HL-60 (cell line): Measurements from ENCODE around the gene CELF2.

Experiments
- DNase-seq, 2 experiments: peaks; one replicate each; pipeline ENCODE4 v3.0.0-alpha.2; 2010 to 2020; ENCODE audit warnings: low read depth in 1 of 2, low spot score in 1 of 2
- H3K27ac ChIP-seq: fragments of 250-450 bp; sonication (Bioruptor Pico); replicated peaks from 2 replicates; pipeline ENCODE4 v1.5.1; 2020; ENCODE audit warnings: mild to moderate bottlenecking, moderate library complexity
- H3K27me3 ChIP-seq: fragments of 250-450 bp; sonication (Bioruptor Pico); 2 replicates; pipeline ENCODE4 v1.5.1; 2021; ENCODE audit warnings: mild to moderate bottlenecking, moderate library complexity; ENCODE audit not compliant: insufficient read depth, poor library complexity, severe bottlenecking
- H3K4me3 ChIP-seq: replicated peaks from 2 replicates; pipeline ENCODE4 v1.5.1; 2011; ENCODE audit warnings: mild to moderate bottlenecking, control low read depth, low read length; ENCODE audit not compliant: insufficient read depth
- GABPA ChIP-seq: IDR thresholded peaks from 2 replicates; pipeline ENCODE4 v1.6.1; 2012; ENCODE audit warnings: low read depth
- POLR2AphosphoS5 ChIP-seq: IDR thresholded peaks from 2 replicates; pipeline ENCODE4 v1.6.1; 2012; ENCODE audit warnings: low read depth
- SPI1 ChIP-seq: IDR thresholded peaks from 2 replicates; pipeline ENCODE4 v1.6.1; 2012; ENCODE audit warnings: low read depth, mild to moderate bottlenecking, borderline replicate concordance
- TF ChIP-seq, protein P1 (sequence below): IDR thresholded peaks from one replicate; pipeline ENCODE4 v1.5.1; 2011; ENCODE audit warnings: low read length, control low read depth, inconsistent platforms; ENCODE audit not compliant: insufficient read depth
- TF ChIP-seq, protein P2 (sequence below): IDR thresholded peaks from 2 replicates; pipeline ENCODE4 v1.6.1; 2012; ENCODE audit warnings: low read depth; ENCODE audit not compliant: insufficient replicate concordance

Gene CELF2

DNA sequence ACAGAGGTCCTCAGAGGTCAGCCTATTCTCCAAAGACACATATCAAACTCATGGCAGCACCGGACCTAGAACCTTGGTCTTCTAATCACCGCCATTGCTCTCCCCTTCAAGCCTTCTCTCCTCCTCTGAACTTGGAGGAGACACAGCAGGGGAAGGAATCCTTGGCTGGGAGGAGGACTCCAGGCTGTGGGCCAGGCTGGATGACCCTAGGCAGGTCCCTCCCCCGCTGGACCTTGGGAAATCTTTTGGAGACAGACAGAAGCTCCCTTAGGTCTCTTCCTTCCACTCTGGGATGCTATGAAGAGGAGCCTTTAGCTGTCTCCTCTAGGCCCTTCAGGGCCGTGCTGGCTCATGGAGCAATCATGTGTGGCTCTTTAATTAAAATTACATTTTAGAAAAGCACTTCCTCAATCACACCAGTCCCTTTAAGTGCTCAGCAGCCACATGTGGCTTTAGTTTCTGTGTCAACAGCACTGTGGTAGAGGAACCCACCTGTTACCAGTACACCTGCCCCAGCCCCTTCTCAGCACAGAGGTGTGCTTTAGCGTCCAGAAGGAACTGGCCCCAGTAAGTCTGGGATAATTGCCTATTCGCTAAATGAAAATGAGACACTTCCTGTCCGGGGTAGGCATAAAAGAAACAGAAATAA is 238.2 kb downstream of the CELF2 start:
- no peak overlapping the region for H3K27ac ChIP-seq
- H3K27me3 ChIP-seq: no peaks in the 10 kb centered on the region
- no peak overlapping the region for H3K4me3 ChIP-seq
- TF ChIP-seq GABPA: no peak
- peak; percentile 65; the same call in 1 of the 2 replicates for TF ChIP-seq SPI1
- DNase-seq: peak in 1 of 2 experiments; percentile 7

DNA sequence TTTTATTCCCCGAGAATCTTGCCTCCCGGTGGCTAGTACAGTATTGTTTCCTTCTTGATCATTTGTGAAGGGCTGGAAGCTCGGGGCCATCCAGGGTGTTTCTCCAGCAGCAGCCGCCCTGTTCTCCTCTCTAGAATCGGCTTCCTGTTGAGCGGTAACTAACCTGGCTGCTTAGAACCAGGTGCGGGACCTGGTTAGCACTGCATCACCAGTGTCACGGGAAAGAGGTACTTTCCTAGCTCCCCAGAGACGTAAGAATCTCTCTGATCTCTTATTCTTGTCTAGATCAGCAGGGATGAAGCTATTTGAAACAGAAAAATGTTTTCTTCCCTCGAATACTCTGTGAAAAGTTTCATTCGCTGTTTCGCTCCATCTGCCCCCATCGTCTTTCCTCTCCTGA is 239.2 kb downstream of the CELF2 start:
- no peak overlapping the region for H3K4me3 ChIP-seq
- H3K27ac ChIP-seq: no peak overlapping the region
- no peak for DNase-seq
- TF ChIP-seq, protein P1, sequence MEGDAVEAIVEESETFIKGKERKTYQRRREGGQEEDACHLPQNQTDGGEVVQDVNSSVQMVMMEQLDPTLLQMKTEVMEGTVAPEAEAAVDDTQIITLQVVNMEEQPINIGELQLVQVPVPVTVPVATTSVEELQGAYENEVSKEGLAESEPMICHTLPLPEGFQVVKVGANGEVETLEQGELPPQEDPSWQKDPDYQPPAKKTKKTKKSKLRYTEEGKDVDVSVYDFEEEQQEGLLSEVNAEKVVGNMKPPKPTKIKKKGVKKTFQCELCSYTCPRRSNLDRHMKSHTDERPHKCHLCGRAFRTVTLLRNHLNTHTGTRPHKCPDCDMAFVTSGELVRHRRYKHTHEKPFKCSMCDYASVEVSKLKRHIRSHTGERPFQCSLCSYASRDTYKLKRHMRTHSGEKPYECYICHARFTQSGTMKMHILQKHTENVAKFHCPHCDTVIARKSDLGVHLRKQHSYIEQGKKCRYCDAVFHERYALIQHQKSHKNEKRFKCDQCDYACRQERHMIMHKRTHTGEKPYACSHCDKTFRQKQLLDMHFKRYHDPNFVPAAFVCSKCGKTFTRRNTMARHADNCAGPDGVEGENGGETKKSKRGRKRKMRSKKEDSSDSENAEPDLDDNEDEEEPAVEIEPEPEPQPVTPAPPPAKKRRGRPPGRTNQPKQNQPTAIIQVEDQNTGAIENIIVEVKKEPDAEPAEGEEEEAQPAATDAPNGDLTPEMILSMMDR: no peak
- TF ChIP-seq, protein P2, sequence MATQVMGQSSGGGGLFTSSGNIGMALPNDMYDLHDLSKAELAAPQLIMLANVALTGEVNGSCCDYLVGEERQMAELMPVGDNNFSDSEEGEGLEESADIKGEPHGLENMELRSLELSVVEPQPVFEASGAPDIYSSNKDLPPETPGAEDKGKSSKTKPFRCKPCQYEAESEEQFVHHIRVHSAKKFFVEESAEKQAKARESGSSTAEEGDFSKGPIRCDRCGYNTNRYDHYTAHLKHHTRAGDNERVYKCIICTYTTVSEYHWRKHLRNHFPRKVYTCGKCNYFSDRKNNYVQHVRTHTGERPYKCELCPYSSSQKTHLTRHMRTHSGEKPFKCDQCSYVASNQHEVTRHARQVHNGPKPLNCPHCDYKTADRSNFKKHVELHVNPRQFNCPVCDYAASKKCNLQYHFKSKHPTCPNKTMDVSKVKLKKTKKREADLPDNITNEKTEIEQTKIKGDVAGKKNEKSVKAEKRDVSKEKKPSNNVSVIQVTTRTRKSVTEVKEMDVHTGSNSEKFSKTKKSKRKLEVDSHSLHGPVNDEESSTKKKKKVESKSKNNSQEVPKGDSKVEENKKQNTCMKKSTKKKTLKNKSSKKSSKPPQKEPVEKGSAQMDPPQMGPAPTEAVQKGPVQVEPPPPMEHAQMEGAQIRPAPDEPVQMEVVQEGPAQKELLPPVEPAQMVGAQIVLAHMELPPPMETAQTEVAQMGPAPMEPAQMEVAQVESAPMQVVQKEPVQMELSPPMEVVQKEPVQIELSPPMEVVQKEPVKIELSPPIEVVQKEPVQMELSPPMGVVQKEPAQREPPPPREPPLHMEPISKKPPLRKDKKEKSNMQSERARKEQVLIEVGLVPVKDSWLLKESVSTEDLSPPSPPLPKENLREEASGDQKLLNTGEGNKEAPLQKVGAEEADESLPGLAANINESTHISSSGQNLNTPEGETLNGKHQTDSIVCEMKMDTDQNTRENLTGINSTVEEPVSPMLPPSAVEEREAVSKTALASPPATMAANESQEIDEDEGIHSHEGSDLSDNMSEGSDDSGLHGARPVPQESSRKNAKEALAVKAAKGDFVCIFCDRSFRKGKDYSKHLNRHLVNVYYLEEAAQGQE: no peak
- TF ChIP-seq SPI1 (no peak), POLR2AphosphoS5 (no peak), GABPA (no peak)
- H3K27me3 ChIP-seq: no peaks in the 10 kb centered on the region

DNA sequence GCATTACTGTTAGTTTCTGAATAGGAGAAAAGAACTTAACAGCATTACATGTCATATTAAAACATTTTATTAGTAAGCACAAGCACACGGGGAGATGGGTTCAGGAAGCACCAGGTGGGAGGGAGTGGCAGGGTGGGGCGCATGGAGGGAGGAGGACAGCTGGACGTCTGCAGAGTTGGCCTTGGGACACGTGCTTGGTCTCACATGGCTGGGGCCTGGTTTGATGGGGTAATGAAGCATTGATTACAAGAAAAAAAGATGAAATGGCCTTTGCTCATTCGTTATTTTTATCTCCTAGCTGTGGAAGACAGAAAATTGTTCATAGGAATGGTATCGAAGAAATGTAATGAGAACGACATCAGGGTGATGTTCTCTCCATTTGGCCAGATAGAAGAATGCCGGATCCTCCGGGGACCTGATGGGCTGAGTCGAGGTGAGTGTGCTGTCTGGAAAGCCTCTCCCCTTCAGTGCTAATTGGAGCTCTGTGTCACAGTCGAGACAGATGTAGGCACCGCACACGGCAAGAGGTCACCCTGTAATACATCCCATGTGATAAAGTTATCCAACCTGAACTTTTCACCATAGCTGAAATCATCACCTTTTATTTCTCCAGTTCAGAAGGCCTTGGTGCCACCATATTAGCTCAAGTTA is 239.9 kb downstream of the CELF2 start:
- no peak for DNase-seq
- Histone ChIP-seq H3K27ac (no peak overlapping the region), H3K27me3 (no peaks in the 10 kb centered on the region), H3K4me3 (no peak overlapping the region)
- TF ChIP-seq, protein P2: no peak
- TF ChIP-seq SPI1: no peak
- TF ChIP-seq POLR2AphosphoS5: no peak

DNA sequence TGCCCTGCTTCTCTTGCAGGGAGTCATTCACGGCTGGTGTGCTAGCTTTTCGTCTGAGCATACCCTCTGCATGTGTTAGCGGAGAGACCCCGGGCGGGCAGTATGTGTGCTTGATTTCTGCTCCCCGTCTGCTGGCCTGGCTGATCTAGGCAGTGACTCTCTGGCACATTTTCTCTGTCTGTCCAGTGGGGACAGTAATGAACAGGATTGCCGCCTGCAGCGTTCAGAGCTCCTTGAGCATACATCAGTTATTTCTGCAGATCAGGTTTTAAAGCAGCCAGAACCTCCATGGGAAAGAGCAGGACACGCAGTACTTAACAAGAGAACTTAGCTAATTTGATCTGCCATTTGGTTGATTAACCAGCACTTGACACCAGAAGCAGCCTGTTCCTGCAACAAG is 242.5 kb downstream of the CELF2 start:
- H3K27me3 ChIP-seq: no peaks in the 10 kb centered on the region
- no peak overlapping the region for H3K4me3 ChIP-seq
- no peak overlapping the region for H3K27ac ChIP-seq
- DNase-seq: no peak
- TF ChIP-seq, protein P2: no peak
- TF ChIP-seq POLR2AphosphoS5 (no peak), SPI1 (no peak), GABPA (no peak)
- TF ChIP-seq, protein P1: no peak
